Esophagus squamous epithelium (tissue), 5 donors: ENCODE data around the gene OR10G3. TPM values are rescaled to one million over a fixed set of nuclear protein-coding genes. Genes with fewer than 3 reads are reported as not detected.
A peak's percentile ranks its signal among the peaks of the same experiment; 100 is the strongest.
"Not testable (repeated sequence)": the region's sequence is repeated elsewhere in the genome, so short reads cannot be mapped to it uniquely, and the experiment has no call there.

Source experiments
- DNase-seq: peaks from one replicate; lab custom pipeline; 2025; lab: John Stamatoyannopoulos, UW
- H3K27ac ChIP-seq, 4 donors: fragments of 200-600 bp; sonication (generic); one replicate each; pipeline ENCODE4 v1.5.1; 2016 to 2019; ENCODE audit warnings: mild to moderate bottlenecking in 1 of 4
- H3K27me3 ChIP-seq, 4 donors: fragments of 200-600 bp; sonication (generic); 1 replicate in 3 of 4; 2 replicates in 1 of 4; pipeline versions ENCODE4 v1.5.1 to v1.6.0; 2017 to 2021; ENCODE audit warnings: antibody characterized with exemption in 1 of 4
- H3K36me3 ChIP-seq, 3 donors: fragments of 200-600 bp; sonication (generic); one replicate each; pipeline ENCODE4 v1.5.1; 2016 to 2019
- H3K4me1 ChIP-seq, 3 donors: fragments of 200-600 bp; sonication (generic); one replicate each; pipeline ENCODE4 v1.5.1; 2017 to 2019
- H3K4me3 ChIP-seq, 4 donors: fragments of 200-600 bp; sonication (generic); 1 replicate in 3 of 4; 2 replicates in 1 of 4; pipeline ENCODE4 v1.5.1; 2016 to 2019; ENCODE audit warnings: mild to moderate bottlenecking in 2 of 4, moderate library complexity in 1 of 4
- H3K9me3 ChIP-seq, 3 donors: fragments of 200-600 bp; sonication (generic); one replicate each; pipeline ENCODE4 v1.5.1; 2016 to 2019
- CTCF ChIP-seq, 6 experiments: fragments of 450-650 bp in 4 of 6; fragments of 200-600 bp in 2 of 6; sonication (generic) in 2 of 6; IDR thresholded peaks; one replicate each; pipeline ENCODE4 v1.5.1; 2016 to 2019; ENCODE audit warnings: antibody characterized with exemption in 6 of 6, mild to moderate bottlenecking in 4 of 6, moderate library complexity in 4 of 6
- POLR2A ChIP-seq, 4 donors: fragments of 450-650 bp; IDR thresholded peaks; one replicate each; pipeline ENCODE4 v1.6.1; 2017; ENCODE audit warnings: antibody characterized with exemption in 4 of 4, mild to moderate bottlenecking in 4 of 4, moderate library complexity in 3 of 4
- WGBS, 2 donors: methylation state at CpG; one replicate each; pipeline ENCODE4 v1.1.5; 2018; 5-methylcytosine and 5-hydroxymethylcytosine counted together
- intact Hi-C: fragments of 100-400 bp; cut with DNase I; formaldehyde crosslinking; loops from one replicate; pipeline ENCODE4 v1.15.0; 2022
- total RNA-seq, 4 donors: library from RNA; depleted of rRNA; stranded (reverse); fragments of >200 nt; gene quantifications; one replicate each; pipeline ENCODE4 v1.1.0, GENCODE V29; 2016
- donor health status: DM: yes; HTN: yes; CAD: no.

The OR10G3 gene
- total RNA-seq, 4 donors from 2014 or later: not detected

- no peak for DNase-seq
- H3K27ac ChIP-seq: peak overlapping the region in 2 of 4 donors; percentile 70 to 71
- no peaks in the 10 kb centered on the region for H3K9me3 ChIP-seq
- intact Hi-C loops: loop anchor here (10.0 kb wide), 1 partner anchor 62 kb away; no protein-coding TSS in a partner anchor
- H3K4me1 ChIP-seq: peaks cover 0 to 18% (median 3%) of the 10 kb centered on the region in 3 donors
- H3K27me3 ChIP-seq: no peaks in the 10 kb centered on the region
- TF ChIP-seq CTCF (IDR thresholded peaks at IDR 0.05) (no peak), POLR2A (IDR thresholded peaks at IDR 0.05) (no peak)
- no peaks in the 10 kb centered on the region for H3K36me3 ChIP-seq
- 42 to 49% methylated on average over 3 to 5 of the region's 5 CpGs for WGBS, 2 donors
- H3K4me3 ChIP-seq: no peak overlapping the region
Measured at GRCh38 chr14:21556378-21557083, 23.3 kb downstream of the OR10G3 start.

- intact Hi-C loops: loop anchor here (10.0 kb wide), 1 partner anchor 58 kb away; no protein-coding TSS in a partner anchor
- Histone ChIP-seq H3K36me3 (no peaks in the 10 kb centered on the region), H3K4me1 (peaks cover 0 to 14% (median under 1%) of the 10 kb centered on the region in 3 donors), H3K4me3 (no peak overlapping the region), H3K9me3 (no peaks in the 10 kb centered on the region), H3K27ac (no peak overlapping the region), H3K27me3 (no peaks in the 10 kb centered on the region)
- TF ChIP-seq POLR2A (IDR thresholded peaks at IDR 0.05) (no peak), CTCF (IDR thresholded peaks at IDR 0.05) (no peak)
- DNase-seq: no peak
- 94 to 98% methylated on average over 3 of the region's 3 CpGs for WGBS, 2 donors
Measured at GRCh38 chr14:21553266-21553665, 26.6 kb downstream of the OR10G3 start.

GRCh38 chr14:21544588-21544987, 35.3 kb downstream of the OR10G3 start:
- H3K9me3 ChIP-seq, H3K27ac ChIP-seq, DNase-seq, intact Hi-C loops, H3K27me3 ChIP-seq, H3K36me3 ChIP-seq, H3K4me1 ChIP-seq, H3K4me3 ChIP-seq: not testable (repeated sequence)
- 91 to 96% methylated on average over 7 of the region's 7 CpGs for WGBS, 2 donors

GRCh38 chr14:21543963-21544362, 35.9 kb downstream of the OR10G3 start:
- TF ChIP-seq POLR2A (IDR thresholded peaks at IDR 0.05): no peak
- TF ChIP-seq CTCF (IDR thresholded peaks at IDR 0.05): no peak
- Histone ChIP-seq H3K36me3 (no peaks in the 10 kb centered on the region), H3K27ac (no peak overlapping the region), H3K9me3 (no peaks in the 10 kb centered on the region), H3K4me3 (no peak overlapping the region), H3K4me1 (peaks cover 0 to 4% (median 0%) of the 10 kb centered on the region in 3 donors), H3K27me3 (peaks cover 0 to 15% (median 0%) of the 10 kb centered on the region in 4 donors)
- 43 to 45% methylated on average over 5 of the region's 5 CpGs for WGBS, 2 donors
- DNase-seq: no peak
- intact Hi-C loops: no loop called here

- no peaks in the 10 kb centered on the region for H3K36me3 ChIP-seq
- 29 to 33% methylated on average over 7 of the region's 7 CpGs for WGBS, 2 donors
- H3K4me1 ChIP-seq: peaks cover 0 to 4% (median 0%) of the 10 kb centered on the region in 3 donors
- DNase-seq: no peak
- H3K27me3 ChIP-seq: peaks cover 0 to 17% (median 0%) of the 10 kb centered on the region in 4 donors
- no peak overlapping the region for H3K27ac ChIP-seq
- no peak overlapping the region for H3K4me3 ChIP-seq
- intact Hi-C loops: no loop called here
- H3K9me3 ChIP-seq: no peaks in the 10 kb centered on the region
- TF ChIP-seq CTCF (IDR thresholded peaks at IDR 0.05): no peak
- no peak for TF ChIP-seq POLR2A (IDR thresholded peaks at IDR 0.05)
Measured at GRCh38 chr14:21543521-21543960, 36.3 kb downstream of the OR10G3 start.
